HL-60/S4 treated with retinoic acid at 250 ng/mL for 4 days and 3 days (cell line): Measurements from ENCODE around the gene VSIR.

Experiments
- in situ Hi-C: fragments of 300-500 bp; cut with MboI; formaldehyde crosslinking; loops from 2 replicates; pipeline ENCODE4 v1.7.0; 2022; ENCODE audit warnings: low sequenced_read_pairs

The VSIR gene

DNA sequence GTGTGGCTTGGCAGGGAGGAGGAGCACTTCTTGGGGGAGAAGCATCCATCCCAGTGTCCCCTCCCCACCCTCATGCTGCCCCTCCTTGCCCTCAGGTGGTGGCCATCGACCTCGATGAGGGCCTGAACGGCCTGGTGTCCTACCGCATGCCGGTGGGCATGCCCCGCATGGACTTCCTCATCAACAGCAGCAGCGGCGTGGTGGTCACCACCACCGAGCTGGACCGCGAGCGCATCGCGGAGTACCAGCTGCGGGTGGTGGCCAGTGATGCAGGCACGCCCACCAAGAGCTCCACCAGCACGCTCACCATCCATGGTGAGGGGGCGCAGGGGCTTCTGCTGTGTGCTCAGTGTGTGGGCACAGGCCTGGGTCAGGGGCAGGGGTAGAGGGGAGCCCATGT is 68.5 kb downstream of the VSIR start:
- in situ Hi-C loops = loop anchor here (25.0 kb wide), 1 partner anchor 393 kb away; the partner anchor contains the start of gene SLC29A3

DNA sequence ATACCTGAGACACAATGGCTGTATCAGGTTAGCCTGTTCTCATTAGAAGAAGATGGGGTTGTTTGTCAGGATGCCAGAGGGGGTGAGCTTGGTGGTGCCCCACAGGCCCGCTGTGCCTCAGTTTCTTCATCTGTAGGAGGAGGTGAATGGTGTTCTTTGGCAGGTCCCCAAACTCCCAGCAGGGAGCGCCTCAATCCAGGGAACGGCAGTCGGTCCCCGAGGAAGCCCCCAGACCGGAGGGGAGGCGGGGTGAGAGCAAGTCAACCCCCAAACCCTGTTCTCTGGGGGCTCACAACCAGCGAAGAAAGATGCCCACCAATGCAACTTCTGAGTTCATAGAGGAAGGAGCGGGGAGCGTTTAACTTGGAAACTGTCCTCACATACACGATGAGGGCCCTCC is 69.7 kb downstream of the VSIR start:
- in situ Hi-C loops = loop anchor here (25.0 kb wide), 1 partner anchor 391 kb away; the partner anchor contains the start of gene SLC29A3

DNA sequence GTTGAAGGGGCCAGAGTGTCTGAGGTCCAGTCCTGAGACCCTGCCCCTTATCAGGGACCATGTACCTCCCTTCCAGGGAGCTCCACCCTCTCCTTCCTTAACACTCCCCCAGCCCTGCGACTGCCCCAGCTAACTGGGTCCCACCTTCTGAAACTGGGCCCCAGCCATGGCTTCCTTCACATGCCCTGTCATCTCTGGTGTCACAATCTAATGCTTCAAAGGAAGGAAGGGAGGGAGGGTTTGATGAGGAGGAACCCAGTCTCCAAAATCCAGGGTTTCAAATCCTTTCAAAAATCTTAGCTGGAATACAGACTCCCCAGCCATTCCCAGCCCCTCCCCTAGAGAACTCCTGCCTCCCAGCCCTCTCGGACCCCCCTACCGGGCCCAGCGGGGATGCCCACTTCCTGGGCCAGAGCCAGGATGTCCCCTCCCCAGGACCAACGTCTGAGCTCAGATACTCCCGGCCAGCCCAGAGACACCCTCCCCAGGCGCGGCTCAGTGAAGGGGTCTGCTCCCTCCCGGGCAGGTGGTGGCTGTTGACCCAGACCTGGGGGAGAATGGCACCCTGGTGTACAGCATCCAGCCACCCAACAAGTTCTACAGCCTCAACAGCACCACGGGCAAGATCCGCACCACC is 71.7 kb downstream of the VSIR start:
- in situ Hi-C loops = loop anchor here (25.0 kb wide), 1 partner anchor 389 kb away; the partner anchor contains the start of gene SLC29A3

DNA sequence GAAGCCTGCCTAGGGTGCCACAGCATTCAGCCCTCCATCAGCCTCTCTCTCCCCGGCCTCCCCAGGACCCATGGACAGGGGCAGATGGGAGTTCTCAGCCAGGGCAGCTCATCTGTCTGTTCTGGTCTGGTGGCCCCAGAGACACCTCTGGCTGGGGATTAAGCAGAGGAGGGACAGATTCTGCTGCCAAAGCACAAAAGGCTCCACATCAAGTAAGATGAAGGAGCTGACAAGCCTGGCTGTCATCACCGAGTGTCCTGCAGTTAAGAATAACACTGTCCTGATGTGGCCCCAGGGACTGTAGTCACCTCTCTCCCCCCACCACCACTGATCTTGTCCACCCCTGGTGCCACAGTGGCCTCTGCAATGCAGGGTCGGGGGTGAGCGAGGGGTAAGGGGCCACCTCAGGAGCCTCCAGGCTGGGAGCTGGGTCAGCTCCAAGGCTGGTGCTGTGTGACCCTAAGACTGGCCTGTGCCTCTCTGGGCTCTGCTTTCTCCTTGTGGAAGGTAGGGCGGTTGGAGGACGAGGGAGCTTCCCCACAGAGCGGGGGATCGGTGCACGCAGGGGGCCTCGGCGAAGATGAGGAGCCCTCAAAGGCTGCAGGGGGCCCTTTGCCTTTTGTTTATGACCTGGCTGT is 72.5 kb downstream of the VSIR start:
- in situ Hi-C loops = loop anchor here (25.0 kb wide), 1 partner anchor 389 kb away; the partner anchor contains the start of gene SLC29A3

DNA sequence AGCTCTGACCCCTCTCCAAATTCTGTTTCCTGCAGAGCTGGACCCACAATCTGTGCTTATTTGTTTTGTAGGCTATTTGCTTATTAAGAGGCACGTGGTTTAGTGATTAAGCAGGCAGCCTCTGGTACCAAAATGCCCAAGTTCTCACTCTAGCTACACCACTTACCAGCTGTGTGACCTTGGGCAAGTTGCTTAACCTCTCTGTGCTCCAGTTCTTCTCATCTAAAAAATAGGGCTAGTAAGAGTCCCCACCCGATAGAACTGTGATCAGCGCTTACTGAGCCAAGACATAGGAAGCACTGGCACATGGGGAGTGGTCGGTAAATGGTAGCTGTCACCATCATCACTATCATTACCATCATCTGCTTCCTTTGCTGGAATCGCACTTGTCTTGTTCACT is 74.6 kb downstream of the VSIR start:
- in situ Hi-C loops = no loop called here

DNA sequence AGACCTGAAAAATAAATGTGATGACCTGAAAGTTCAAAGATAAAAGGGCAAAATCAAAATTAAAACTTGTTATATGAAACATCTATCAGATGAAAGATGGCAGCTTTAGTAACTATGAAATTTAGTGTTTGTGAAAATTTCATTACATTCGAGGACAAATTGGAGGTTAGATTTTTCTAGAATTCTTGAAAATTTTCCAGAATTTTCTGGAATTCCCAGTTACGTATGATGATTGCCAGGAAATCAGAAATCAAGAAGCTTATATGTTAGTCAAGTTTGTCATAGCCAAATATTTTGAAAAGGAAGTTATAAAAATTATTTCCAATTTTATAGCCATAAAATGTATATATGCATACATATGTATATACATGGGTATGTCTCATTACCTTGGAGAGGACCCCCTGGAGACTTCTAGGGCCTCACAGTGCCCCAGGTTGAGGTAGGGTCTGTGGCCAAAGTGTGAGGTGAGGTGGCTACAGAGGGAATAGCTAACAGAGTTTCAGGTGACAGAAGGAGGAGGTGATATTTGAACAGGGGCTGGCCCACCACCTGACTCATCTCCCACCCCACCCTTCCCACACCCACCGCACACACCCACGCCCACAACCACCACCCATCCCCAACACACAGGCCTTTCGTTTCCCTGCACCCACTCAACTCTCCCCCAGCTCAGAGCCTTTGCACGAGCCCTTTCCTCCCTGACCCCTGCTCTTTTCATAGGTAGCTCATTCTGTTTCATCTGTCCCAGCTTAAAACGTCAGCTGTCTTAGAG is 75.2 kb downstream of the VSIR start:
- in situ Hi-C loops = no loop called here
